Activated CD8-positive, alpha-beta T cell treated with anti-CD3 and anti-CD28 coated beads for 36 hours (primary cell): ENCODE data around the gene KIF17. TPM values are rescaled to one million over a fixed set of nuclear protein-coding genes. Genes with fewer than 3 reads are reported as not detected.
A peak's percentile ranks its signal among the peaks of the same experiment; 100 is the strongest.
"Not testable (repeated sequence)": the region's sequence is repeated elsewhere in the genome, so short reads cannot be mapped to it uniquely, and the experiment has no call there.

Source experiments
- ATAC-seq: fragments of 200-7000 bp; cut with Tn5 transposase; one replicate; pipeline ENCODE4 v1.10.0; 2021; ENCODE audit warnings: mild to moderate bottlenecking, moderate library complexity
- CTCF ChIA-PET: fragments of 350-600 bp; sonication (Branson Sonifier 250); formaldehyde crosslinking; loops from one replicate; lab custom pipeline; 2021; ENCODE audit warnings: antibody characterized with exemption; lab: Charles Lee
- POLR2A ChIA-PET: fragments of 350-600 bp; sonication (Branson Sonifier 250); formaldehyde crosslinking; loops from one replicate; lab custom pipeline; 2021; ENCODE audit warnings: antibody characterized with exemption; lab: Charles Lee
- DNase-seq: peaks from one replicate; pipeline ENCODE4 v3.0.0-alpha.2; 2020
- H3K27ac Mint-ChIP-seq: one replicate; pipeline ENCODE4 v1.8.0; 2021; ENCODE audit warnings: mild to moderate bottlenecking, mixed read lengths
- H3K27me3 Mint-ChIP-seq: one replicate; pipeline ENCODE4 v1.8.0; 2021; ENCODE audit warnings: mixed read lengths
- H3K36me3 Mint-ChIP-seq: one replicate; pipeline ENCODE4 v1.8.0; 2021; ENCODE audit warnings: low read depth, mixed read lengths
- H3K4me1 Mint-ChIP-seq: one replicate; pipeline ENCODE4 v1.8.0; 2021; ENCODE audit warnings: low read depth, mixed read lengths
- H3K4me3 Mint-ChIP-seq: one replicate; pipeline ENCODE4 v1.8.0; 2021; ENCODE audit warnings: mild to moderate bottlenecking, moderate library complexity, mixed read lengths
- H3K9me3 Mint-ChIP-seq: one replicate; pipeline ENCODE4 v1.8.0; 2021; ENCODE audit warnings: mixed read lengths
- CTCF ChIP-seq: fragments of 200-600 bp; IDR thresholded peaks from one replicate; pipeline ENCODE4 v1.8.0; 2022; ENCODE audit warnings: antibody characterized with exemption, mild to moderate bottlenecking
- intact Hi-C: fragments of 100-400 bp; cut with micrococcal nuclease; formaldehyde crosslinking; loops from one replicate; pipeline ENCODE4 v1.10.0; 2022
- total RNA-seq, 2 experiments: library from RNA; stranded (reverse); gene quantifications; one replicate each; pipeline ENCODE4 v1.2.3, GENCODE V29; 2021

Gene KIF17
- total RNA-seq, 2 experiments from 2014 or later, result not detected

- TF ChIP-seq CTCF, result no peak
- ChIA-PET POLR2A (no interaction called here), CTCF (interaction anchor here (0.8 to 1.1 kb wide), 2 partner anchors 15 to 16 kb away, joined by 3 to 5 read pairs; no protein-coding TSS in a partner anchor)
- Mint-ChIP-seq H3K9me3 (peaks cover 13% of the 10 kb centered on the region), H3K4me3 (no peak overlapping the region), H3K36me3 (peaks cover 4% of the 10 kb centered on the region), H3K27me3 (peaks cover 14% of the 10 kb centered on the region), H3K27ac (no peak overlapping the region), H3K4me1 (peaks cover 7% of the 10 kb centered on the region)
- ATAC-seq, result no peak
- DNase-seq, result no peak
- intact Hi-C loops, result no loop called here
These were observed 35.8 kb downstream of the KIF17 start for GRCh38 chr1:20681999-20682398.

- H3K4me1 Mint-ChIP-seq, result peaks cover 7% of the 10 kb centered on the region
- H3K27ac Mint-ChIP-seq, result no peak overlapping the region
- DNase-seq, result no peak
- no peak for ATAC-seq
- H3K27me3 Mint-ChIP-seq, result peaks cover 17% of the 10 kb centered on the region
- H3K36me3 Mint-ChIP-seq, result peaks cover 4% of the 10 kb centered on the region
- intact Hi-C loops, result no loop called here
- no peak for TF ChIP-seq CTCF
- peaks cover 13% of the 10 kb centered on the region for H3K9me3 Mint-ChIP-seq
- no peak overlapping the region for H3K4me3 Mint-ChIP-seq
- POLR2A ChIA-PET, result no interaction called here
- CTCF ChIA-PET, result interaction anchor here (0.9 to 1.1 kb wide), 2 partner anchors 17 to 47 kb away, joined by 3 to 5 read pairs; partner anchors contain the start of gene PINK1
These were observed 37.5 kb downstream of the KIF17 start for GRCh38 chr1:20680269-20680668.

DNA sequence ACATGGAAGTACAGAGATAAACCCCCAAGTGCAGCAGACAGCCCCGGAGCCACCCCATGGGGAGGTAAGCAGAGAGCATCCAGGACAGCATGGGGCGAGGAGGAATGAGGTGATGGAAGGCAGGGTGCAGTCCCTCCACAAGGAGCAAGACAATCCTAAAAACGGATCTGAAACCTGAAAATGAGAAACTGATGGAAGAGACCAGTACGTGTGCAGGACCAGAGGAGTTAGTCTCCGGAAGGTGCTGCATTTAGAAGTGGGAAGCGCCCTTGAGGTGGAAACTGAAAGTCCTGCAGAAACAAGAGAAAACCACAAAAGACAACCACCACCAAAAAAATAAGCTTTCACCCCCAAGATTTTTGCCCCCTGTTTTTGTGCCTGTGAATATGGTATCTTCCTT, 39.2 kb downstream of the KIF17 start:
- peaks cover 4% of the 10 kb centered on the region for H3K36me3 Mint-ChIP-seq
- peaks cover 13% of the 10 kb centered on the region for H3K9me3 Mint-ChIP-seq
- no peak for TF ChIP-seq CTCF
- DNase-seq (peak; percentile 41), ATAC-seq (peak; percentile 61)
- H3K27ac Mint-ChIP-seq, result no peak overlapping the region
- peaks cover 7% of the 10 kb centered on the region for H3K4me1 Mint-ChIP-seq
- H3K4me3 Mint-ChIP-seq, result no peak overlapping the region
- peaks cover 18% of the 10 kb centered on the region for H3K27me3 Mint-ChIP-seq
- ChIA-PET CTCF (no interaction called here), POLR2A (interaction anchor here (1.4 kb wide), 1 partner anchor 18 kb away, joined by 3 read pairs; the partner anchor contains the start of gene DDOST)
- intact Hi-C loops, result no loop called here

DNA sequence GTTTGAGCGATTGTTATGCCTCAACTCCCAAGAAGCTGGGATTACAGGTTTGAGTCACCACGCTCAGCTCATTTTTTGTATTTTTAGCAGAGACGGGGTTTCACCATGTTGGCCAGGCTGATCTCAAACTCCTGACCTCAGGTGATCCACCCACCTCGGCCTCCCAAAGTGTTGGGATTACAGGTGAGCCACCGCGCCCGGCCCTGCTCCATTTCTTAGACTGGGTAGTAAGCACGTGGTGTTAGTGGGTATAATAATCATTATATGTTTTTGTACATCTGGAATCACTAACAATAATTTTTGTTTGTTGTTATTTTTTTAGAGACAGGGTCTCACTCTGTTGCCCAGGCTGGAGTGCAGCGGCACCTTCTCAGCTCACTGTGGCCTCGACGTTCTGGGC, 44.2 kb downstream of the KIF17 start:
- H3K4me3 Mint-ChIP-seq, intact Hi-C loops, H3K27ac Mint-ChIP-seq, H3K36me3 Mint-ChIP-seq, CTCF ChIA-PET, POLR2A ChIA-PET, ATAC-seq, H3K4me1 Mint-ChIP-seq, DNase-seq: not testable (repeated sequence)
- Mint-ChIP-seq H3K27me3 (peaks cover 11% of the 10 kb centered on the region), H3K9me3 (peaks cover 11% of the 10 kb centered on the region)

DNA sequence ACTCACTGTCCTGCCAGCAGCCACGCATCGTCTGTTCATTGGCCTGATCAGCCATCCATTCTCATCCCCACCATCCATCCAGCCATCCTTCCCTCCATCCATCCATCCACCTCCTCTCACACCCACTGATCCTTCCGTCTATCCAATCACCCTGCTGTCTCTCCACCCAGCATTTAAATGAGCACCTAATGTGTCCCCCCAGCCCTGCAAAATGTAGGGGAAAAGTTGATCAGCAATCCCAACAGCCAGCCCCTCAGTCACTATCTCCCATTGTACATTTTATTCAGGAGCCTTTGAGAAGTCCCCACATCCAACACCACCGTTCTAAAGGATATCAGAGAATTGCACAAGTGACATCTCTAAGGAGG, 45.6 kb downstream of the KIF17 start:
- H3K36me3 Mint-ChIP-seq, result peaks cover 1% of the 10 kb centered on the region
- H3K27me3 Mint-ChIP-seq, result peaks cover 4% of the 10 kb centered on the region
- no peaks in the 10 kb centered on the region for H3K4me1 Mint-ChIP-seq
- ChIA-PET POLR2A (interaction anchor here (0.6 kb wide), 1 partner anchor 150 kb away, joined by 6 read pairs; no protein-coding TSS in a partner anchor), CTCF (no interaction called here)
- no peak for ATAC-seq
- intact Hi-C loops, result no loop called here
- no peak overlapping the region for H3K27ac Mint-ChIP-seq
- no peak for TF ChIP-seq CTCF
- DNase-seq, result no peak
- peaks cover 2% of the 10 kb centered on the region for H3K9me3 Mint-ChIP-seq
- H3K4me3 Mint-ChIP-seq, result no peak overlapping the region
